ENCODE results near the gene DNAJC18.

- TF ChIP-seq CTCF (IDR thresholded peaks at IDR 0.05; ENCODE audit: control extremely low read depth in 1 of 3, insufficient read depth in 1 of 3, low read depth in 1 of 3, low read length in 3 of 3) (no peak), YY1 (IDR thresholded peaks at IDR 0.05; ENCODE audit: low read depth, low read length) (no peak), HDAC2 (IDR thresholded peaks at IDR 0.05; ENCODE audit: borderline replicate concordance in 1 of 2, low read depth in 2 of 2, low read length in 2 of 2) (no peak), CHD7 (IDR thresholded peaks at IDR 0.05; ENCODE audit: insufficient replicate concordance, low read length) (no peak), CEBPB (IDR thresholded peaks at IDR 0.05; ENCODE audit: low read depth, low read length) (no peak)
Observed at GRCh38 chr5:139406963-139407362, 32.4 kb downstream of the DNAJC18 start.
